GM21576 (cell line): ENCODE measurements around the gene PON3.

Experiments used
- ATAC-seq: cut with Tn5 transposase; IDR thresholded peaks from one replicate; pipeline ENCODE4 v1.9.1; 2021; ENCODE audit warnings: mild to moderate bottlenecking, moderate library complexity; ENCODE audit not compliant: unreplicated experiment

The PON3 gene

DNA sequence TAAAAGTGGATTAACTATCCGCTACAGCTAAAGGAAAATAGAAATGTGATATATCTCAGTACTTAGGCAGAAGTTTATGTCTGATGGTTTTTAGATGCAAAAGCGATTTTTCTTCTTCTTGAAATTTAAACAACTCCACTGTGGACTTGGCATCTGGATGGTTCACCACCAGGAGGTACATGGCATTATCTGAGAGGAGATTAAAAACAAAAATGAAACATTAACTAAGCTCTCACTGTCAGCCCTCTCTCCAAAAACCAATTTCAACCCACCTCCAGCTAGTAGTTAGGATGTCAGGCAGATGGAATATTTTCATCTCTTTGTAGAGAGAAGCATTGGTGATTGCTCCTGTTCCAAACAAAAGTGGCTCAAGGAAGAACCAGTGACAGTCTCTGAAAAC is 84.8 kb downstream of the PON3 start:
- ATAC-seq = no peak

DNA sequence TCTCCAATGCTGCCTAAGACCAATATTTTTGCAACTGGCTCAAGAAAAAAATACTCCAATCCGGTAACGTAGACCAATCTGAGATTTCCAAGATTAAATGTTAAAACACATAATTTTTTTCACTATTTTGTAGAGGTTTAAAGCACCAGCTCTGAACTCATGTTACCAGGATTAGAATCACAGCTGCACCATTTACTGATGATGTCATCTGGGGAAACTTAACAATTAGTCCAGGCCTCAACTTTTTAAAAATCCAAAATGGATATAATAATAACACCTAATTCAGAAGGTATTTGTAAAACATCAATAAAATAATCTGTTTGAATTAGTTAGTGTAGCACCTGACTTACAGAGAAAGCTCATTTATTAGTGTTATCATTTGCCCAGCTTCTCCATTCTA is 86.2 kb downstream of the PON3 start:
- no peak for ATAC-seq
